SK-N-SH treated with all-trans-retinoic acid at 6 μM for 48 hours (cell line): ENCODE data around the gene EFNB2.

Experiments used
- ATAC-seq: fragments of 200-7000 bp; cut with Tn5 transposase; 3 replicates; pipeline ENCODE4 v1.9.1; 2020; ENCODE audit warnings: mild to moderate bottlenecking, moderate library complexity
- ARNTL ChIP-seq: fragments of 450-650 bp; formaldehyde crosslinking; IDR thresholded peaks from 2 replicates; pipeline ENCODE4 v1.5.0; 2020; ENCODE audit warnings: low read depth, mild to moderate bottlenecking, moderate library complexity, borderline replicate concordance
- BACH2 ChIP-seq: fragments of 250-450 bp; sonication (Bioruptor Pico); IDR thresholded peaks from 2 replicates; pipeline ENCODE4 v1.9.0; 2021; ENCODE audit warnings: mild to moderate bottlenecking, borderline replicate concordance
- CREB5 ChIP-seq: fragments of 250-450 bp; sonication (Bioruptor Pico); IDR thresholded peaks from 2 replicates; pipeline ENCODE4 v1.5.1; 2020; ENCODE audit warnings: low read depth, mild to moderate bottlenecking, moderate library complexity
- CSDC2 ChIP-seq: fragments of 250-450 bp; sonication (Bioruptor Pico); IDR thresholded peaks from 2 replicates; pipeline ENCODE4 v1.5.0; 2020; ENCODE audit warnings: mild to moderate bottlenecking, moderate library complexity
- ESRRG ChIP-seq: fragments of 250-450 bp; sonication (Bioruptor Pico); IDR thresholded peaks from 2 replicates; pipeline ENCODE4 v1.6.1; 2021; ENCODE audit warnings: mild to moderate bottlenecking
- GLIS3 ChIP-seq: fragments of 250-450 bp; sonication (Bioruptor Pico); IDR thresholded peaks from 2 replicates; pipeline ENCODE4 v1.5.0; 2020; ENCODE audit warnings: mild to moderate bottlenecking, moderate library complexity
- ISL1 ChIP-seq: fragments of 250-450 bp; sonication (Bioruptor Pico); IDR thresholded peaks from 2 replicates; pipeline ENCODE4 v2.1.2; 2022; ENCODE audit warnings: mild to moderate bottlenecking, moderate library complexity
- PATZ1 ChIP-seq: fragments of 250-450 bp; sonication (Bioruptor Pico); IDR thresholded peaks from 2 replicates; pipeline ENCODE4 v1.8.0; 2020; ENCODE audit warnings: mild to moderate bottlenecking, moderate library complexity, borderline replicate concordance
- PPARA ChIP-seq: fragments of 250-450 bp; sonication (Bioruptor Pico); IDR thresholded peaks from 2 replicates; pipeline ENCODE4 v1.5.0; 2020; ENCODE audit warnings: mild to moderate bottlenecking, borderline replicate concordance
- RARB ChIP-seq: fragments of 250-450 bp; sonication (Bioruptor Pico); IDR thresholded peaks from 2 replicates; pipeline ENCODE4 v1.8.0; 2021; ENCODE audit warnings: mild to moderate bottlenecking, moderate library complexity
- SNAI2 ChIP-seq: fragments of 250-450 bp; sonication (Bioruptor Pico); IDR thresholded peaks from 2 replicates; pipeline ENCODE4 v1.5.0; 2020; ENCODE audit warnings: mild to moderate bottlenecking, moderate library complexity
- TCF4 ChIP-seq: fragments of 250-450 bp; sonication (Bioruptor Pico); IDR thresholded peaks from 2 replicates; pipeline ENCODE4 v1.8.0; 2021; ENCODE audit warnings: mild to moderate bottlenecking, moderate library complexity, borderline replicate concordance
- TOX ChIP-seq: fragments of 250-450 bp; sonication (Bioruptor Pico); IDR thresholded peaks from 2 replicates; pipeline ENCODE4 v1.8.0; 2021; ENCODE audit warnings: mild to moderate bottlenecking, moderate library complexity, borderline replicate concordance
- TSHZ2 ChIP-seq: fragments of 250-450 bp; sonication (Bioruptor Pico); IDR thresholded peaks from 2 replicates; pipeline ENCODE4 v1.5.0; 2020; ENCODE audit warnings: mild to moderate bottlenecking, moderate library complexity
- ZC3H10 ChIP-seq: fragments of 250-450 bp; sonication (Bioruptor Pico); IDR thresholded peaks from 2 replicates; pipeline ENCODE4 v1.5.1; 2021; ENCODE audit warnings: mild to moderate bottlenecking, moderate library complexity
- ZFP30 ChIP-seq: fragments of 450-650 bp; formaldehyde crosslinking; IDR thresholded peaks from 2 replicates; pipeline ENCODE4 v1.5.0; 2022; ENCODE audit warnings: mild to moderate bottlenecking, moderate library complexity
- ZNF565 ChIP-seq: fragments of 450-650 bp; formaldehyde crosslinking; conservative IDR thresholded peaks from 2 replicates; pipeline ENCODE4 v1.5.0; 2020; ENCODE audit warnings: low read depth, mild to moderate bottlenecking, moderate library complexity
- ZNF70 ChIP-seq: fragments of 450-650 bp; formaldehyde crosslinking; IDR thresholded peaks from 2 replicates; pipeline ENCODE4 v1.5.0; 2020; ENCODE audit warnings: mild to moderate bottlenecking, moderate library complexity
- ZNF8 ChIP-seq: fragments of 450-650 bp; formaldehyde crosslinking; IDR thresholded peaks from 2 replicates; pipeline ENCODE4 v1.5.0; 2020; ENCODE audit warnings: mild to moderate bottlenecking, moderate library complexity

EFNB2 gene

GRCh38 chr13:106474912-106475311 lies 60.5 kb downstream of the EFNB2 start:
- no peak for ATAC-seq
- no peak for TF ChIP-seq ARNTL (CRISPR knock-in tag)
- TF ChIP-seq ZC3H10 (CRISPR knock-in tag), result no peak
- no peak for TF ChIP-seq BACH2 (CRISPR knock-in tag)
- no peak for TF ChIP-seq ZNF565
- no peak for TF ChIP-seq CSDC2 (CRISPR knock-in tag)
- no peak for TF ChIP-seq ZNF8
- no peak for TF ChIP-seq PATZ1 (CRISPR knock-in tag)
- no peak for TF ChIP-seq SNAI2 (CRISPR knock-in tag)
- no peak for TF ChIP-seq ISL1 (CRISPR knock-in tag)
- no peak for TF ChIP-seq TSHZ2 (CRISPR knock-in tag)
- TF ChIP-seq, all 23 proteins: peak for 0

GRCh38 chr13:106473154-106473553 lies 62.3 kb downstream of the EFNB2 start:
- ATAC-seq, result no peak

GRCh38 chr13:106472621-106473020 lies 62.8 kb downstream of the EFNB2 start:
- ATAC-seq, result peak; percentile 22; the same call in 2 of the 3 replicates
- TF ChIP-seq TOX (CRISPR knock-in tag) (no peak), ZNF565 (no peak), RARB (CRISPR knock-in tag) (no peak), GLIS3 (no peak), PPARA (no peak), ZNF70 (no peak), ISL1 (CRISPR knock-in tag) (no peak), BACH2 (CRISPR knock-in tag) (no peak), TCF4 (CRISPR knock-in tag) (no peak), TSHZ2 (CRISPR knock-in tag) (no peak)

More at GRCh38 chr13:106473154-106473553, 62.3 kb downstream of the EFNB2 start:
- no peak for TF ChIP-seq ZC3H10 (CRISPR knock-in tag)

- TF ChIP-seq ESRRG (no peak), ZNF565 (no peak), PATZ1 (CRISPR knock-in tag) (0 out of 2 replicates have a peak, but pooled peaks have one; percentile 16), CSDC2 (CRISPR knock-in tag) (no peak), ZNF70 (no peak)
- peak; percentile 99 for ATAC-seq
Measured at GRCh38 chr13:106471957-106472543, 63.4 kb downstream of the EFNB2 start.

GRCh38 chr13:106470576-106470975 lies 64.9 kb downstream of the EFNB2 start:
- ATAC-seq, result no peak
- TF ChIP-seq ESRRG (no peak), CREB5 (no peak), ARNTL (CRISPR knock-in tag) (no peak), SNAI2 (CRISPR knock-in tag) (no peak), TOX (CRISPR knock-in tag) (no peak), TCF4 (CRISPR knock-in tag) (no peak), ZFP30 (CRISPR knock-in tag) (no peak), PATZ1 (CRISPR knock-in tag) (no peak)
